ENCODE results near the gene PI3.
"Not testable (repeated sequence)": the region's sequence is repeated elsewhere in the genome, so short reads cannot be mapped to it uniquely, and the experiment has no call there.

The PI3 gene

GRCh38 chr20:45174434-45175364, at the start of gene PI3:
Gene PI3, plus strand, starts transcription at chr20:45174902. Its CDS starts 21 bp downstream, at chr20:45174923.
- no peak for DNase-seq (ENCODE audit: low read depth)

DNA sequence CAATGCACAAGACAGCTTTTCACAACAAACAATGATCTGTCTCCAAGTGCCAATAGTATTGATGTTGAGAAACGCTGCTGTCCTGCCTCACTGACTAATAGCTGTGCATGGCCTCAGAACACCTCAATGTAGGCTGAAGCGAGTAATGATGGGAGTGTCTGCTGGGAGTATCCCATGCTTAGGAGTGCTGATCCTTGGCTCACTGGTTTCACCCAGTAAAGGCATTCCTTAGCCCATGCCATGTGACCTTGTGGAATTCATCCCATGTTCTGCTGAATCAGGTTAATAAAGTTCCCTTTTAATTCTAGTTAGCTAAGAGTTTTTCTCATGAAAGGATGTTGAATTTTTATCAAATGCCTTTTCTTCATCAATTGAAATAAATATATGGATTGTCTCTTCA, 46.6 kb upstream of the PI3 start:
- DNase-seq (ENCODE audit: low read depth) = no peak

GRCh38 chr20:45136911-45137310, 37.8 kb upstream of the PI3 start:
- no peak for DNase-seq (ENCODE audit: low read depth)

- DNase-seq (ENCODE audit: low read depth) = peak; percentile 51
These were observed 36.0 kb upstream of the PI3 start for GRCh38 chr20:45138561-45139300.

GRCh38 chr20:45139733-45140375, 34.8 kb upstream of the PI3 start:
- not testable (repeated sequence) for DNase-seq (ENCODE audit: low read depth)

- DNase-seq (ENCODE audit: low read depth) = no peak
These were observed 33.9 kb upstream of the PI3 start for GRCh38 chr20:45140836-45141235.

- DNase-seq (ENCODE audit: low read depth) = no peak
These were observed 25.6 kb upstream of the PI3 start for GRCh38 chr20:45149062-45149461.

DNA sequence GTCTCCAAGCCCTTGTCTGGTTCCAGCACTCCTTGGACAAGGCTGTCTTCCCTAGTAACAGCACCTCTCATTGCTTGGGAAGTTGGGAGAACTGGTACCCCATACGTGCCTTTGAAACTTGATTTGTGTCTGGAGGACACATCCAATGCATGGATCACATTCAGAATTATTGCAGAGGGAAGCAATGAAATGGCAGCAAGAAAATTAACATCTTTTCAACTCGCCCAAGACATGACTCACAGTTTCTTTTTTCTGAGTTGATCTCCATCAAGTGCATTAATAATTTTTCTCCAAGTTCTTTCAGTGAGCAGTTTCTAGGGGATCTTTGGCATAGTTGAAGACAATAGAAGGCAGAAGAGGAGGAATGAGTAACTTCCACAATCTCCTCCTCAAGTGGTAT, 22.3 kb upstream of the PI3 start:
- DNase-seq (ENCODE audit: low read depth) = no peak

DNA sequence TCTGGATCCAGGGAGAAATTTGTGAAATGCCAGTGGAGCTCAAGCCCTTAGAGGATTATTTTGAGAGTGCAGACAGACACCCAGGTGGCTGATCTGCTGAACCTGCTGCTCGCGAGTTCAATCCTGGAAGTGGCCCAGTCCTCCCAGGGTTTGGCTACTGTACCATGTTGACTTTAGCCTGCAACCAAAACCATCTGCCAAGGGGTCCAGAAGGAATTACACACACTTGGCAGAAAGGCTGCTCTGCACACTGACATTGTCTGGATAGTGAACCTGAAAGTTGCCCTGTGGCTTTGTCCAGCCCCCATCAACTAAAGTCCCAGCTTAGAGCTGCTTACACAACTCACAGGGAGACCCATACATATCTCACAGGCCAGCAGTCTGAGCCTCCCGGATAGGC, 21.6 kb upstream of the PI3 start:
- no peak for DNase-seq (ENCODE audit: low read depth)

GRCh38 chr20:45153752-45154151, 20.9 kb upstream of the PI3 start:
- no peak for DNase-seq (ENCODE audit: low read depth)

- no peak for DNase-seq (ENCODE audit: low read depth)
These were observed 20.5 kb upstream of the PI3 start for GRCh38 chr20:45154183-45154582.

- not testable (repeated sequence) for DNase-seq (ENCODE audit: low read depth)
These were observed 19.9 kb upstream of the PI3 start for GRCh38 chr20:45154794-45155193.

GRCh38 chr20:45156713-45157112, 18.0 kb upstream of the PI3 start:
- DNase-seq (ENCODE audit: low read depth) = no peak

- no peak for DNase-seq (ENCODE audit: low read depth)
These were observed 16.7 kb upstream of the PI3 start for GRCh38 chr20:45157962-45158361.

DNA sequence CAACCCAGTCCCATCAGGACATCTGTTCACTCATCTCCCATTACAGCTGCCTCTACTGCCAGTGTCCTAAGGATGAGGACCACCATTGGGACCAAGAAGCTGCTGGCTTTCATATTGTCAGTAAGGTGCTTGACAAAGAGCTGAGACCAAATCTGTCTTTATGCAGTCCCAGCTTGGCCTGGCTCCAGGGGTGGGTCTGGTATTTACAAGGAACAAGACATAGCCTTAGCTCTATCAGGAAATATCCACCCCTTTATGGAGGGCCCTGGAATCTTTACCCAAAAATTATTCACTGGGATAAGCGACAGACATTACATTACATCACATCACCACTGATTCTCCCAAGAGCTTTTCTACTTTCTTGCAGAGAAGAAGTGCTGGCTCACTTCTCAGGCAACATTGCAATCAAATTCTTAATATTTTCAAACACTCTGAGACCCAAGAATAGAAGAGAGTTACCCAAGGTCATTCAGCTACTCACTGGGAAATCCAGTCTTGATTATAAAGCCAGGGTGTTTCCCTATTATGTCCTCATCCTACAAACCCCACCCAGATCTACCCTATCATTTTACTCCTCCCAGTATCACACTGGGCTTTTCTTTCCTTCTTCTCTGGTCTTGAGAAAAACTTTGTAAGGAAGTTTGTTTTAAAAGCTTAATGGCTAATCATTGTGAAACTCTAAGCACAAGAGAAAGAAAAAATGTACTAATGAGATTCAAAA, 11.5 kb upstream of the PI3 start:
- no peak for DNase-seq (ENCODE audit: low read depth)

DNA sequence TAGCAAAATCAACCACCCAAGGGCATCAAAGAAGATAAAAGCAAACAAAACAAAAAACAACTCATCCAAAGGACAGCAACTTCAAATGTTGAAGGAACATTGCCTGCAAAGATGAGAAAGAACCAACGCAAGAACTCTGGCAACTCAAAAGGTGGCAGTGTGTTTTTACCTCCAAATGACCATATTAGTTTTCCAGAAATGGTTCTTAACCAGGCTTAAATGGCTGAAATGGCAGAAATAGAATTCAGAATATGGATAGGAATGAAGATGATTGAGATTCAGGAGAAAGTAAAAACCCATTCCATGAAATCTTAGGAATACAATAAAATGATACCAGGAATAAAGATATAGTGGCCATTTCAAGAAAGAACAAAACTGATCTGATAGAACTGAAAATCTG, 9.8 kb upstream of the PI3 start:
- DNase-seq (ENCODE audit: low read depth) = no peak

- DNase-seq (ENCODE audit: low read depth) = no peak
These were observed 1.2 kb upstream of the PI3 start for GRCh38 chr20:45173522-45173921.

DNA sequence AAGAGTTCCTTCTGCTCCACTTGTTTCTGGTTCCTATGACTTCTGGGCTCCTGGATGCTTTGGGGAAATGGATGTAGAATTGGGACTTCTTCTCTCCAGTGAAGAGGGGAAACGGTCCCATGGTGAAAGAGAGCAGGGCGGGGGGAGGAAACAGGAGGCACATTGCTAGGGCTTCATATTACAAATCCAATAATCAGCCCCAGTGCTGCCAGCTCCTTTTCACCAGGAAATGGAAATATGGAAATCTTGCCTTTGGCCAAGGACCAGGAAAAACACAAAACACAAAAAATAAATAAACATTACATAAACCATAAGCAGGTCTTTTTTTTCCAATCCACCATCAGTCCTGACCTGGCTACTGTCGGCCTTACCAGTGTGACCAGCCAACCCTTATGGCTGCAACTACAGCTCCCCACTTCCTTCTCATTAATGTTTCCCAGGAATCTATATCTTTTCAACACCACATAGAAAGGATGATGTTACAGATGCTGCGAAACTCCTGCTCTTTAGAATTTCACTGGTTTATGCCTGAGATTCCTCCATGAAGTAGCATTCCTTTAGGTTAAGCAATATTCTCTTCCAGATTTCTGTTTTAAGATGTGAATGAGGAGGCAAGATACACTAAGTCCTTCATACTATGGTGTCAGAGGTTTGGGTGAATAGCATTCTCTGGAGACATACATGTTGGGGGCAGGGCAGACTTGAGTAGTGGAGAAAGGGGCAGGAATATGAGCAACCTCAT, 2.0 kb downstream of the PI3 start:
- DNase-seq (ENCODE audit: low read depth) = no peak

GRCh38 chr20:45179166-45179565, 4.5 kb downstream of the PI3 start:
- no peak for DNase-seq (ENCODE audit: low read depth)

DNA sequence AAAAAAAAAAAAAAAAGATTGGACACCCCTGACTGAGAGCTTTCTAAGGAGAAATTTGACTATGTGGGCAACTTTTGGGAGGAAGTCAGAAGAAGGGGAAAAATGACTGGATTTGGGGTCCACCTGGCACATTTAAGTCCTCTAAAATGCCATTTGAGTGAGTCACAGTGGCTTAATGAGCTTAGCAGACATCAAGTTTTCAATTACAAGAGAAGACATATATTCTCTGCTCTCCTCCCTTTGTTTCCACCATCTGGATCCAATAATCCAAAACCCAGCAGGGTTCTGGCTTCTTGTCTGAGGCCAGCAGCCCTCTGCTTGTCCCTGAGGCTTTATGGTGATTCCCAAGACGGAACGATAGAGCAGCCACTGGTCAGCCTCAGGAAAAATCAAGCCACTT, 6.9 kb downstream of the PI3 start:
- no peak for DNase-seq (ENCODE audit: low read depth)

- DNase-seq (ENCODE audit: low read depth) = no peak
These were observed 8.4 kb downstream of the PI3 start for GRCh38 chr20:45183084-45183483.
